T-helper 1 cell (primary cell): Measurements from ENCODE around the gene ACP3.
"Not testable (repeated sequence)": the region's sequence is repeated elsewhere in the genome, so short reads cannot be mapped to it uniquely, and the experiment has no call there.

Experiments
- DNase-seq, 5 donors: peaks; one replicate each; pipeline ENCODE4 v3.0.0-alpha.2; 2012 to 2020

The ACP3 gene

GRCh38 chr3:132368515-132368914 is 51.3 kb downstream of the ACP3 start:
- DNase-seq: no peak

GRCh38 chr3:132368962-132369361 is 51.8 kb downstream of the ACP3 start:
- no peak for DNase-seq

GRCh38 chr3:132376945-132377354 is 59.7 kb downstream of the ACP3 start:
- DNase-seq: not testable (repeated sequence)

GRCh38 chr3:132378048-132378762 is 61.0 kb downstream of the ACP3 start:
- DNase-seq: no peak

GRCh38 chr3:132378846-132379245 is 61.6 kb downstream of the ACP3 start:
- DNase-seq: no peak

- no peak for DNase-seq
Observed at GRCh38 chr3:132380920-132381319, 63.7 kb downstream of the ACP3 start.

GRCh38 chr3:132381348-132381944 is 64.2 kb downstream of the ACP3 start:
- DNase-seq: no peak

- DNase-seq: no peak
Observed at GRCh38 chr3:132382267-132382666, 65.1 kb downstream of the ACP3 start.

- no peak for DNase-seq
Observed at GRCh38 chr3:132382688-132383194, 65.5 kb downstream of the ACP3 start.

GRCh38 chr3:132386259-132386658 is 69.1 kb downstream of the ACP3 start:
- no peak for DNase-seq

GRCh38 chr3:132392675-132393074 is 75.5 kb downstream of the ACP3 start:
- DNase-seq: not testable (repeated sequence)

- DNase-seq: no peak
Observed at GRCh38 chr3:132394320-132394719, 77.1 kb downstream of the ACP3 start.

GRCh38 chr3:132395126-132395525 is 77.9 kb downstream of the ACP3 start:
- DNase-seq: no peak

- no peak for DNase-seq
Observed at GRCh38 chr3:132396255-132396654, 79.0 kb downstream of the ACP3 start.

GRCh38 chr3:132396776-132397175 is 79.6 kb downstream of the ACP3 start:
- not testable (repeated sequence) for DNase-seq

- peak in 2 of 5 donors; percentile 8 to 17 for DNase-seq
Observed at GRCh38 chr3:132399054-132399929, 82.1 kb downstream of the ACP3 start.

- DNase-seq: no peak
Observed at GRCh38 chr3:132401255-132401654, 84.0 kb downstream of the ACP3 start.

GRCh38 chr3:132404276-132404675 is 87.1 kb downstream of the ACP3 start:
- no peak for DNase-seq

- DNase-seq: no peak
Observed at GRCh38 chr3:132405188-132405587, 88.0 kb downstream of the ACP3 start.

- no peak for DNase-seq
Observed at GRCh38 chr3:132405609-132406299, 88.5 kb downstream of the ACP3 start.

- no peak for DNase-seq
Observed at GRCh38 chr3:132406587-132406986, 89.4 kb downstream of the ACP3 start.

GRCh38 chr3:132407025-132407424 is 89.8 kb downstream of the ACP3 start:
- DNase-seq: no peak
